K562 (cell line): ENCODE data around the gene DVL3. TPM values are rescaled to one million over a fixed set of nuclear protein-coding genes. Genes with fewer than 3 reads are reported as not detected.

Source experiments
- ARID4B ChIP-seq: sonication (generic); formaldehyde crosslinking; IDR thresholded peaks from 2 replicates; pipeline ENCODE4 v1.8.0; 2022; ENCODE audit warnings: mild to moderate bottlenecking, missing genetic modification reagents
- BMI1 ChIP-seq: fragments of 150-350 bp; IDR thresholded peaks from 2 replicates; pipeline ENCODE4 v1.6.1; 2014; ENCODE audit warnings: low read length
- CCNT2 ChIP-seq: IDR thresholded peaks from 2 replicates; pipeline ENCODE4 v1.6.1; 2011; ENCODE audit warnings: borderline replicate concordance, low read depth, mild to moderate bottlenecking, moderate library complexity, mixed read lengths, low read length; ENCODE audit not compliant: insufficient read length; ENCODE audit errors: extremely low read depth
- HCFC1 ChIP-seq: IDR thresholded peaks from 2 replicates; pipeline ENCODE4 v1.6.1; 2012; ENCODE audit warnings: low read depth, low read length, improper control_type of control experiment
- ILF3 ChIP-seq: fragments of 450-650 bp; IDR thresholded peaks from 2 replicates; pipeline ENCODE4 v1.6.1; 2018; ENCODE audit warnings: antibody characterized with exemption, mild to moderate bottlenecking, moderate library complexity, borderline replicate concordance
- KHSRP ChIP-seq: fragments of 450-650 bp; IDR thresholded peaks from 2 replicates; pipeline ENCODE4 v1.6.1; 2017
- MAFK ChIP-seq: IDR thresholded peaks from 2 replicates; pipeline ENCODE4 v1.6.1; 2011; ENCODE audit warnings: low read length, improper control_type of control experiment
- MBD2 ChIP-seq: sonication (generic); IDR thresholded peaks from 2 replicates; pipeline ENCODE4 v1.6.1; 2016; ENCODE audit warnings: low read depth, borderline replicate concordance
- MIER1 ChIP-seq: fragments of 450-650 bp; IDR thresholded peaks from 2 replicates; pipeline ENCODE4 v1.6.1; 2016; ENCODE audit warnings: antibody characterized with exemption, mild to moderate bottlenecking, low read depth
- NFIX ChIP-seq: fragments of 250-450 bp; sonication (Bioruptor Pico); IDR thresholded peaks from 2 replicates; pipeline ENCODE4 v1.4.0; 2020; ENCODE audit warnings: low read depth, mild to moderate bottlenecking, moderate library complexity
- NRF1 ChIP-seq, 2 experiments: fragments of 450-650 bp; IDR thresholded peaks in 1 of 2; conservative IDR thresholded peaks in 1 of 2; 2 replicates each; pipeline ENCODE4 v1.6.1; 2014; ENCODE audit warnings: mild to moderate bottlenecking in 2 of 2
- PTTG1 ChIP-seq: fragments of 450-650 bp; IDR thresholded peaks from 2 replicates; pipeline ENCODE4 v1.6.1; 2016; ENCODE audit warnings: low read depth, mild to moderate bottlenecking, missing genetic modification characterization, missing compliant biosample characterization
- RBFOX2 ChIP-seq: fragments of 200-400 bp; formaldehyde crosslinking; IDR thresholded peaks from 2 replicates; pipeline ENCODE4 v1.6.1; 2017; ENCODE audit warnings: low read depth, mild to moderate bottlenecking, low read length, moderate library complexity
- RCOR1 ChIP-seq, 2 experiments: IDR thresholded peaks; 2 replicates each; pipeline ENCODE4 v1.6.1; 2012; ENCODE audit warnings: low read depth in 2 of 2, low read length in 2 of 2, borderline replicate concordance in 1 of 2, improper control_type of control experiment in 1 of 2
- RFX5 ChIP-seq: IDR thresholded peaks from 2 replicates; pipeline ENCODE4 v1.6.1; 2011; ENCODE audit warnings: low read depth, mild to moderate bottlenecking, improper control_type of control experiment, low read length
- SMAD2 ChIP-seq: fragments of 150-350 bp; IDR thresholded peaks from 2 replicates; pipeline ENCODE4 v1.6.1; 2014; ENCODE audit warnings: low read depth, mild to moderate bottlenecking, low read length
- SRSF7 ChIP-seq: fragments of 200-400 bp; formaldehyde crosslinking; optimal IDR thresholded peaks from 2 replicates; pipeline ENCODE3; 2017; ENCODE audit warnings: mild to moderate bottlenecking, low read depth, low read length
- STAG1 ChIP-seq: sonication (generic); formaldehyde crosslinking; IDR thresholded peaks from 2 replicates; pipeline ENCODE4 v1.5.0; 2020; ENCODE audit warnings: missing genetic modification reagents, borderline replicate concordance
- SUPT5H ChIP-seq: fragments of 450-650 bp; IDR thresholded peaks from 2 replicates; pipeline ENCODE4 v1.6.1; 2016
- TAF1 ChIP-seq: IDR thresholded peaks from 2 replicates; pipeline ENCODE4 v1.6.1; 2011; ENCODE audit warnings: mild to moderate bottlenecking, low read length, moderate library complexity; ENCODE audit not compliant: insufficient read depth, control insufficient read depth, severe bottlenecking; ENCODE audit errors: extremely low read depth
- ZNF165 ChIP-seq: fragments of 250-450 bp; sonication (Bioruptor Pico); IDR thresholded peaks from 2 replicates; pipeline ENCODE4 v1.4.0; 2020; ENCODE audit warnings: borderline replicate concordance
- ZNF175 ChIP-seq: fragments of 200-800 bp; sonication (Bioruptor generic); IDR thresholded peaks from 2 replicates; pipeline ENCODE4 v1.6.1; 2016; ENCODE audit warnings: low read depth, mild to moderate bottlenecking, missing genetic modification characterization, missing compliant biosample characterization
- ZNF764 ChIP-seq: fragments of 250-450 bp; sonication (Bioruptor Pico); IDR thresholded peaks from 2 replicates; pipeline ENCODE4 v1.4.0; 2020; ENCODE audit warnings: low read depth, mild to moderate bottlenecking, moderate library complexity
- polyA plus RNA-seq, 8 experiments: library from polyadenylated mRNA; depleted of rRNA in 4 of 8; stranded (reverse) in 5 of 8; unstranded in 3 of 8; fragments of >200 nt; fragmentation: Nextera tagmentation in 2 of 8; fragmentation: Illumina TruSeq in 1 of 8; extraction: Ambion mirVana in 2 of 8; extraction: Trizol in 1 of 8; gene quantifications; 2 replicates each; pipeline versions ENCODE4 v1.2.1 to v1.2.3, GENCODE V29; 2011 to 2014; ENCODE audit warnings: inconsistent platforms in 1 of 8, missing spikeins in 1 of 8
- total RNA-seq, 7 experiments: library from RNA; depleted of rRNA in 6 of 7; stranded (reverse); fragments of >200 nt in 6 of 7; fragmentation: Illumina TruSeq in 2 of 7; extraction: Trizol in 2 of 7; gene quantifications; 2 replicates each; pipeline versions ENCODE4 v1.2.1 to v1.2.3, GENCODE V29; 2011 to 2021; ENCODE audit warnings: low replicate concordance in 1 of 7
- TF ChIP-seq, protein P1 (sequence below), 2 experiments: fragments of 450-650 bp in 1 of 2; sonication (generic) in 1 of 2; formaldehyde crosslinking in 1 of 2; IDR thresholded peaks in 1 of 2; conservative IDR thresholded peaks in 1 of 2; 2 replicates each; pipeline versions ENCODE4 v1.6.1 to v1.8.1; 2016 to 2023; ENCODE audit warnings: mild to moderate bottlenecking in 2 of 2, moderate library complexity in 2 of 2, inconsistent platforms in 1 of 2, missing genetic modification reagents in 1 of 2

DVL3 gene
- total and polyA plus RNA-seq, 9 of the 15 experiments (the other 6 are each of a cell fraction or from before 2014, with no cell fraction given), result 3.1 to 57.9 (median 20.1) TPM

DNA sequence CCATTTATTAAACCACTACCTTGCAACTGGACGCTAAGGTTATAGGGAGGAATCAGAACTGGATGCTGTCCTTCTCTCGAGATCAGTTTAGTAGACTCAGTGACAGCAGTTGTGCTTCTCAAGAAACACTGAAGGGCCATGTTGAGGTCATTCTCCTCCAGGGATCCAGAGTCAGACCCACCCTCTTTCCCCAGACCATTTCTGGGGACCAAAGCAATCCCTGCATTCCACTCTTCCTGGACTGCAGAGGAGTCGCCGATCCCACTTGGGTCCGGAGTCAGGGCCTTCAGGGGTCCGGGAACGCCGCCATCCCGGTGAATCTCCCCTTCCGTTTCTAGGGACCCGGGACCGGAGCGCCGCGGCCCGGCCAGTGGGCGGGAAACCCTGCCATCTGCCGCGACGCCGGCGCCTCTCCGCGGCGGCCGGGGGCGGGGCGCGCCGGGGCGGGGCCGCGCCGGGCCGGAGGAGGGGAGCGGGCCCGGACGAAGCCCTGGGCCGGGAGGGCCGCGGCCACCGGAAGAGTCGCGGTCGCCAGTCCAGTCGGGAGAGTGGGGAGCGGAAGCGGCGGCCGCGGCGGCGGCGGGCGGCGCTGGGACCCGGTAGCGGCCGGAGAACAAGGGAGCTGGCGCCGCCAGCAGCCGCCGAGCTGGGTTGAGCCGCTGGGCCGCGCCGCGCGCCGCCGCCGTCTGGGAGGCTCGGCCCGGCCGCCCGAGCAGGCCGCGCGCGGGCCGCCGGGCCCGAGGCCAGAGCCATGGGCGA, at the start of gene DVL3 (continued):
- TF ChIP-seq ARID4B (CRISPR knock-in tag) (no peak), MIER1 (0 out of 2 replicates have a peak, but pooled peaks have one; percentile 45), RFX5 (no peak), RBFOX2 (peak; percentile 63), ZNF165 (CRISPR knock-in tag) (no peak), SUPT5H (0 out of 2 replicates have a peak, but pooled peaks have one; percentile 22), STAG1 (CRISPR knock-in tag) (no peak), CCNT2 (peak; percentile 73), RCOR1 (IDR thresholded peaks at IDR 0.05; ENCODE audit: borderline replicate concordance in 1 of 2, low read depth in 2 of 2, low read length in 2 of 2) (no peak), HCFC1 (no peak; the same call in 1 of the 2 replicates), TAF1 (peak; percentile 51), SRSF7 (no peak), PTTG1 (tag) (no peak), MBD2 (no peak), SMAD2 (no peak), NFIX (CRISPR knock-in tag) (no peak), ZNF175 (CRISPR knock-in tag) (0 out of 2 replicates have a peak, but pooled peaks have one; percentile 38), KHSRP (no peak), ZNF764 (CRISPR knock-in tag) (no peak), ILF3 (no peak), NRF1 (conservative IDR thresholded peaks at IDR 0.05 in 1 of 2, IDR thresholded peaks at IDR 0.05 in 1 of 2) (0 out of 4 replicates have a peak, but pooled peaks of 1 of the 2 experiments have one; percentile 22), BMI1 (no peak), MAFK (no peak)
- TF ChIP-seq, protein P1, sequence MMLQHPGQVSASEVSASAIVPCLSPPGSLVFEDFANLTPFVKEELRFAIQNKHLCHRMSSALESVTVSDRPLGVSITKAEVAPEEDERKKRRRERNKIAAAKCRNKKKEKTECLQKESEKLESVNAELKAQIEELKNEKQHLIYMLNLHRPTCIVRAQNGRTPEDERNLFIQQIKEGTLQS (IDR thresholded peaks at IDR 0.05), result 0 out of 2 replicates have a peak, but pooled peaks have one; percentile 34
- TF ChIP-seq, protein P1 (CRISPR knock-in tag; conservative IDR thresholded peaks at IDR 0.05), result no peak
